Liver (tissue), 9 donors: ENCODE data around the gene NUDT15. TPM values are rescaled to one million over a fixed set of nuclear protein-coding genes. Genes with fewer than 3 reads are reported as not detected.

ENCODE experiments used
- DNase-seq: peaks from one replicate; pipeline ENCODE4 v3.0.0-alpha.2; 2017; ENCODE audit warnings: low spot score
- H3K27ac ChIP-seq, 2 donors: one replicate each; pipeline ENCODE4 v1.7.0; 2013; ENCODE audit warnings: inconsistent platforms in 2 of 2, low read length in 2 of 2, control low read depth in 1 of 2, low read depth in 1 of 2, mild to moderate bottlenecking in 1 of 2
- H3K27me3 ChIP-seq, 4 donors: one replicate each; pipeline versions ENCODE4 v1.6.1 to v1.7.0; 2013; ENCODE audit warnings: low read length in 3 of 4, inconsistent platforms in 1 of 4, mild to moderate bottlenecking in 1 of 4, moderate library complexity in 1 of 4; ENCODE audit not compliant: control insufficient read depth in 4 of 4, insufficient read depth in 4 of 4
- H3K36me3 ChIP-seq, 4 donors: one replicate each; pipeline versions ENCODE4 v1.6.1 to v1.7.0; 2013; ENCODE audit warnings: low read length in 3 of 4, mild to moderate bottlenecking in 3 of 4, low read depth in 1 of 4, moderate library complexity in 1 of 4; ENCODE audit not compliant: control insufficient read depth in 4 of 4, insufficient read depth in 3 of 4
- H3K4me1 ChIP-seq, 4 donors: one replicate each; pipeline versions ENCODE4 v1.6.1 to v1.7.0; 2013; ENCODE audit warnings: low read length in 3 of 4, mild to moderate bottlenecking in 3 of 4, moderate library complexity in 1 of 4; ENCODE audit not compliant: control insufficient read depth in 4 of 4, insufficient read depth in 4 of 4
- H3K4me3 ChIP-seq, 3 donors: one replicate each; pipeline versions ENCODE4 v1.6.1 to v1.7.0; 2013; ENCODE audit warnings: low read length in 3 of 3, control low read depth in 1 of 3, low read depth in 1 of 3, mild to moderate bottlenecking in 1 of 3
- H3K9ac ChIP-seq, 2 donors: one replicate each; pipeline ENCODE4 v1.7.0; 2013; ENCODE audit warnings: low read length in 2 of 2, mild to moderate bottlenecking in 2 of 2, moderate library complexity in 2 of 2, control low read depth in 1 of 2, low read depth in 1 of 2
- H3K9me3 ChIP-seq, 4 donors: one replicate each; pipeline versions ENCODE4 v1.6.1 to v1.7.0; 2013; ENCODE audit warnings: low read length in 3 of 4; ENCODE audit not compliant: control insufficient read depth in 4 of 4
- ATF3 ChIP-seq: IDR thresholded peaks from 2 replicates; pipeline ENCODE4 v1.6.1; 2016; ENCODE audit warnings: antibody characterized with exemption
- CTCF ChIP-seq: fragments of 150-350 bp; IDR thresholded peaks from 2 replicates; pipeline ENCODE4 v1.5.1; 2017; ENCODE audit warnings: improper control_type of control experiment, low read depth, low read length; ENCODE audit not compliant: missing input control
- EGR1 ChIP-seq, 2 donors: IDR thresholded peaks; 2 replicates each; pipeline ENCODE4 v1.6.1; 2016 to 2018; ENCODE audit warnings: antibody characterized with exemption in 2 of 2, low read depth in 2 of 2
- FOXA1 ChIP-seq: IDR thresholded peaks from 2 replicates; pipeline ENCODE4 v1.6.1; 2016; ENCODE audit warnings: antibody characterized with exemption
- FOXA2 ChIP-seq: IDR thresholded peaks from 2 replicates; pipeline ENCODE4 v1.6.1; 2016; ENCODE audit warnings: antibody characterized with exemption
- GABPA ChIP-seq, 2 donors: IDR thresholded peaks in 1 of 2; conservative IDR thresholded peaks in 1 of 2; 2 replicates each; pipeline ENCODE4 v1.6.1; 2016; ENCODE audit warnings: antibody characterized with exemption in 2 of 2, mild to moderate bottlenecking in 1 of 2, moderate library complexity in 1 of 2
- HNF4A ChIP-seq, 2 donors: conservative IDR thresholded peaks; 2 replicates each; pipeline ENCODE4 v1.6.1; 2016; ENCODE audit warnings: antibody characterized with exemption in 2 of 2, mild to moderate bottlenecking in 2 of 2
- HNF4G ChIP-seq: IDR thresholded peaks from 2 replicates; pipeline ENCODE4 v1.6.1; 2016; ENCODE audit warnings: antibody characterized with exemption
- JUND ChIP-seq, 2 donors: IDR thresholded peaks; 2 replicates each; pipeline ENCODE4 v1.6.1; 2016; ENCODE audit warnings: antibody characterized with exemption in 2 of 2
- NR2F2 ChIP-seq: IDR thresholded peaks from 2 replicates; pipeline ENCODE4 v1.6.1; 2016; ENCODE audit warnings: antibody characterized with exemption
- RAD21 ChIP-seq, 2 donors: IDR thresholded peaks; 2 replicates each; pipeline ENCODE4 v1.6.1; 2016; ENCODE audit warnings: antibody characterized with exemption in 2 of 2, mild to moderate bottlenecking in 2 of 2
- REST ChIP-seq: IDR thresholded peaks from 2 replicates; pipeline ENCODE4 v1.6.1; 2016; ENCODE audit warnings: antibody characterized with exemption, mild to moderate bottlenecking
- RXRA ChIP-seq, 2 donors: IDR thresholded peaks; 2 replicates each; pipeline ENCODE4 v1.6.1; 2017 to 2018; ENCODE audit warnings: antibody characterized with exemption in 2 of 2, mild to moderate bottlenecking in 1 of 2
- SP1 ChIP-seq: IDR thresholded peaks from 2 replicates; pipeline ENCODE4 v1.6.1; 2018; ENCODE audit warnings: antibody characterized with exemption, mild to moderate bottlenecking
- TAF1 ChIP-seq: conservative IDR thresholded peaks from 2 replicates; pipeline ENCODE4 v1.6.1; 2016; ENCODE audit warnings: antibody characterized with exemption, mild to moderate bottlenecking
- YY1 ChIP-seq: IDR thresholded peaks from 2 replicates; pipeline ENCODE4 v1.6.1; 2016; ENCODE audit warnings: antibody characterized with exemption, mild to moderate bottlenecking
- WGBS: extraction: QIAGEN DNeasy Blood & Tissue Kit; methylation state at CpG from one replicate; pipeline ENCODE4 v1.1.7; 2013; 5-methylcytosine and 5-hydroxymethylcytosine counted together
- polyA plus RNA-seq, 2 donors: library from polyadenylated mRNA; stranded (reverse) in 1 of 2; unstranded in 1 of 2; fragments of 200-250 nt in 1 of 2; fragments of >200 nt in 1 of 2; fragmentation: Nextera tagmentation in 1 of 2; extraction: Ambion mirVana in 1 of 2; gene quantifications; one replicate each; pipeline versions ENCODE4 v1.2.1 to v1.2.3, GENCODE V29; 2013 to 2015
- total RNA-seq, 2 donors: library from RNA; depleted of rRNA; stranded (reverse); fragments of >200 nt; gene quantifications; one replicate each; pipeline ENCODE4 v1.2.3, GENCODE V29; 2014
- TF ChIP-seq, protein P1 (sequence below): IDR thresholded peaks from 2 replicates; pipeline ENCODE4 v1.6.1; 2016; ENCODE audit warnings: antibody characterized with exemption
- TF ChIP-seq, protein P2 (sequence below): IDR thresholded peaks from 2 replicates; pipeline ENCODE4 v1.6.1; 2016; ENCODE audit warnings: antibody characterized with exemption
- donor health status: healthy.
- donor health status: healthy.
- donor health status: healthy.
- donor health status: healthy.
- donor health status: healthy.

Gene NUDT15
- total and polyA plus RNA-seq, 4 donors = 6.0 to 7.7 (median 6.9) TPM

- TF ChIP-seq HNF4G = peak; percentile 56
- TF ChIP-seq JUND (IDR thresholded peaks at IDR 0.05) = peak; percentile 23 to 54
- TF ChIP-seq FOXA2 = no peak
- peak in 1 of 2 donors; percentile 54 for TF ChIP-seq GABPA (IDR thresholded peaks at IDR 0.05 in 1 of 2, conservative IDR thresholded peaks at IDR 0.05 in 1 of 2)
- TF ChIP-seq SP1 = peak; percentile 93
- TF ChIP-seq HNF4A (conservative IDR thresholded peaks at IDR 0.05) = peak; percentile 76 to 84
- TF ChIP-seq, protein P1, sequence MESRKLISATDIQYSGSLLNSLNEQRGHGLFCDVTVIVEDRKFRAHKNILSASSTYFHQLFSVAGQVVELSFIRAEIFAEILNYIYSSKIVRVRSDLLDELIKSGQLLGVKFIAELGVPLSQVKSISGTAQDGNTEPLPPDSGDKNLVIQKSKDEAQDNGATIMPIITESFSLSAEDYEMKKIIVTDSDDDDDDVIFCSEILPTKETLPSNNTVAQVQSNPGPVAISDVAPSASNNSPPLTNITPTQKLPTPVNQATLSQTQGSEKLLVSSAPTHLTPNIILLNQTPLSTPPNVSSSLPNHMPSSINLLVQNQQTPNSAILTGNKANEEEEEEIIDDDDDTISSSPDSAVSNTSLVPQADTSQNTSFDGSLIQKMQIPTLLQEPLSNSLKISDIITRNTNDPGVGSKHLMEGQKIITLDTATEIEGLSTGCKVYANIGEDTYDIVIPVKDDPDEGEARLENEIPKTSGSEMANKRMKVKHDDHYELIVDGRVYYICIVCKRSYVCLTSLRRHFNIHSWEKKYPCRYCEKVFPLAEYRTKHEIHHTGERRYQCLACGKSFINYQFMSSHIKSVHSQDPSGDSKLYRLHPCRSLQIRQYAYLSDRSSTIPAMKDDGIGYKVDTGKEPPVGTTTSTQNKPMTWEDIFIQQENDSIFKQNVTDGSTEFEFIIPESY = no peak
- peak; percentile 78 for TF ChIP-seq YY1
- TF ChIP-seq RXRA (IDR thresholded peaks at IDR 0.05) = peak; percentile 79 to 80
- peak; percentile 30 for TF ChIP-seq TAF1
- TF ChIP-seq, protein P2, sequence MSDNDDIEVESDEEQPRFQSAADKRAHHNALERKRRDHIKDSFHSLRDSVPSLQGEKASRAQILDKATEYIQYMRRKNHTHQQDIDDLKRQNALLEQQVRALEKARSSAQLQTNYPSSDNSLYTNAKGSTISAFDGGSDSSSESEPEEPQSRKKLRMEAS = peak; percentile 48
- peak; percentile 43 for TF ChIP-seq REST
- TF ChIP-seq FOXA1 = peak; percentile 26
- TF ChIP-seq CTCF = no peak
- TF ChIP-seq RAD21 (IDR thresholded peaks at IDR 0.05) = peak; percentile 33 to 36
- TF ChIP-seq NR2F2 = no peak
- no peak for TF ChIP-seq EGR1 (IDR thresholded peaks at IDR 0.05; ENCODE audit: low read depth in 2 of 2)
- TF ChIP-seq ATF3 = peak; percentile 58
- no peak overlapping the region for H3K27ac ChIP-seq
- H3K27me3 ChIP-seq = no peaks in the 10 kb centered on the region
- no peaks in the 10 kb centered on the region for H3K9me3 ChIP-seq
- H3K36me3 ChIP-seq = no peaks in the 10 kb centered on the region
- H3K9ac ChIP-seq = no peak overlapping the region
- 27% methylated on average over 3 of the region's 3 CpGs for WGBS
- no peak for DNase-seq
- no peak overlapping the region for H3K4me3 ChIP-seq
- H3K4me1 ChIP-seq = peaks cover 6 to 39% (median 26%) of the 10 kb centered on the region in 4 donors
Measured at GRCh38 chr13:48096670-48097069, 59.1 kb downstream of the NUDT15 start.

Other genes with a start within 250 kb of the NUDT15 start
- gene SUCLA2, start 36.5 kb upstream of the NUDT15 start, total RNA-seq = 10 to 100 TPM; 26.9 to 27.1 TPM
- 10 to 100 TPM; 22.0 to 25.2 TPM for gene SUCLA2, start 36.5 kb upstream of the NUDT15 start, polyA plus RNA-seq
- gene MED4, start 57.4 kb downstream of the NUDT15 start, total RNA-seq = 10 to 100 TPM; 18.2 to 22.8 TPM
- 10 to 100 TPM; 22.3 to 32.4 TPM for gene MED4, start 57.4 kb downstream of the NUDT15 start, polyA plus RNA-seq
- gene ITM2B, start 195.5 kb downstream of the NUDT15 start, total RNA-seq = 100 to 1,000 TPM; 114 to 167 TPM
- gene ITM2B, start 195.5 kb downstream of the NUDT15 start, polyA plus RNA-seq = 100 to 1,000 TPM; 237 to 379 TPM